ENCODE measurements around the gene NDUFB11. TPM values are rescaled to one million over a fixed set of nuclear protein-coding genes. Genes with fewer than 3 reads are reported as not detected.

NDUFB11 gene
- total and polyA plus RNA-seq, 2 donors (not counting 1 experiment from before 2014, with no cell fraction given): 56.8 to 59.7 TPM

DNA sequence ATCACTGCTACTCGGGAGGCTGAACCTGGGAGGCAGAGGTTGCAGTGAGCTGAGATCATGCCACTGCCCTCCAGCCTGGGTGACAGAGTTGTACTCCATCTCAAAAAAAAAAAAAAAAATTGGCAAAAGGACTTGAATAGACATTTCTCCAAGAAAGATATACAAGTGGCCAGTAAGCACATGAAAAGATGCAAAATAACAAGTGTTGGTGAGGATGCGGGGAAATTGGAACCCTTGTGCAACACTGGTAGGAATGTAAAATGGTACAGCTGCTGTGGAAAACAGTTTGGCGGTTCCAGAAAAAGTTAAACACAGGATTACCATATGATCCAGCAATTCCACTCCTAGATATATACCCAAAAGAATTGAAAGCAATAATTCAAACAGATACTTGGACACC, 19.9 kb upstream of the NDUFB11 start:
- ChIA-PET CTCF (no interaction called here), POLR2A (no interaction called here)
- TF ChIP-seq, protein P1, sequence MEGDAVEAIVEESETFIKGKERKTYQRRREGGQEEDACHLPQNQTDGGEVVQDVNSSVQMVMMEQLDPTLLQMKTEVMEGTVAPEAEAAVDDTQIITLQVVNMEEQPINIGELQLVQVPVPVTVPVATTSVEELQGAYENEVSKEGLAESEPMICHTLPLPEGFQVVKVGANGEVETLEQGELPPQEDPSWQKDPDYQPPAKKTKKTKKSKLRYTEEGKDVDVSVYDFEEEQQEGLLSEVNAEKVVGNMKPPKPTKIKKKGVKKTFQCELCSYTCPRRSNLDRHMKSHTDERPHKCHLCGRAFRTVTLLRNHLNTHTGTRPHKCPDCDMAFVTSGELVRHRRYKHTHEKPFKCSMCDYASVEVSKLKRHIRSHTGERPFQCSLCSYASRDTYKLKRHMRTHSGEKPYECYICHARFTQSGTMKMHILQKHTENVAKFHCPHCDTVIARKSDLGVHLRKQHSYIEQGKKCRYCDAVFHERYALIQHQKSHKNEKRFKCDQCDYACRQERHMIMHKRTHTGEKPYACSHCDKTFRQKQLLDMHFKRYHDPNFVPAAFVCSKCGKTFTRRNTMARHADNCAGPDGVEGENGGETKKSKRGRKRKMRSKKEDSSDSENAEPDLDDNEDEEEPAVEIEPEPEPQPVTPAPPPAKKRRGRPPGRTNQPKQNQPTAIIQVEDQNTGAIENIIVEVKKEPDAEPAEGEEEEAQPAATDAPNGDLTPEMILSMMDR (IDR thresholded peaks at IDR 0.05): no peak
- no peak for TF ChIP-seq EZH2 (IDR thresholded peaks at IDR 0.05; ENCODE audit: borderline replicate concordance, insufficient read depth, low read depth, low read length, poor library complexity, severe bottlenecking)
- no peak overlapping the region for H3K27ac Mint-ChIP-seq
- Histone ChIP-seq H3K9ac (ENCODE audit: low read length) (no peak overlapping the region), H3K4me3 (ENCODE audit: control extremely low read depth in 1 of 5, extremely low read depth in 1 of 5, insufficient read depth in 1 of 5, low read depth in 2 of 5, low read length in 4 of 5) (no peak overlapping the region), H3K27ac (ENCODE audit: low read length in 2 of 2) (no peak overlapping the region), H3K4me1 (ENCODE audit: control insufficient read depth in 2 of 2, insufficient read depth in 2 of 2, low read length in 2 of 2) (no peaks in the 10 kb centered on the region), H2AFZ (ENCODE audit: insufficient read depth, low read depth, low read length, poor library complexity, severe bottlenecking) (no peak overlapping the region), H4K20me1 (ENCODE audit: control insufficient read depth, insufficient read depth, low read length, poor library complexity, severe bottlenecking) (peaks cover 11% of the 10 kb centered on the region), H3K9me3 (ENCODE audit: control extremely low read depth in 1 of 3, control insufficient read depth in 2 of 3, insufficient read depth in 1 of 3, low read length in 2 of 3) (no peaks in the 10 kb centered on the region), H3K36me3 (replicated peaks in 1 of 2; ENCODE audit: control extremely low read depth in 1 of 2, control insufficient read depth in 1 of 2, extremely low read depth in 1 of 2, insufficient read depth in 2 of 2, low read length in 1 of 2) (peaks cover 0 to 4% of the 10 kb centered on the region in 2 experiments), H3K4me2 (replicated peaks; ENCODE audit: low read depth, low read length, poor library complexity, severe bottlenecking) (no peak overlapping the region), H3K79me2 (ENCODE audit: control insufficient read depth, insufficient read depth, low read length) (peaks cover 66% of the 10 kb centered on the region), H3K27me3 (replicated peaks in 1 of 4; ENCODE audit: control extremely low read depth in 1 of 4, control insufficient read depth in 3 of 4, insufficient read depth in 4 of 4, low read length in 3 of 4) (no peaks in the 10 kb centered on the region)
- intact Hi-C loops (cut with micrococcal nuclease): no loop called here
- H3K4me1 Mint-ChIP-seq: peaks cover 12% of the 10 kb centered on the region
- no peaks in the 10 kb centered on the region for H3K27me3 Mint-ChIP-seq
- DNase-seq (no peak), ATAC-seq (ENCODE audit: low read depth) (no peak)
- no CpG with 5 or more reads among the region's 3 CpGs for WGBS (ENCODE audit: insufficient coverage)
- no peaks in the 10 kb centered on the region for H3K9me3 Mint-ChIP-seq (ENCODE audit: insufficient read depth)
- no peak overlapping the region for H3K4me3 Mint-ChIP-seq

DNA sequence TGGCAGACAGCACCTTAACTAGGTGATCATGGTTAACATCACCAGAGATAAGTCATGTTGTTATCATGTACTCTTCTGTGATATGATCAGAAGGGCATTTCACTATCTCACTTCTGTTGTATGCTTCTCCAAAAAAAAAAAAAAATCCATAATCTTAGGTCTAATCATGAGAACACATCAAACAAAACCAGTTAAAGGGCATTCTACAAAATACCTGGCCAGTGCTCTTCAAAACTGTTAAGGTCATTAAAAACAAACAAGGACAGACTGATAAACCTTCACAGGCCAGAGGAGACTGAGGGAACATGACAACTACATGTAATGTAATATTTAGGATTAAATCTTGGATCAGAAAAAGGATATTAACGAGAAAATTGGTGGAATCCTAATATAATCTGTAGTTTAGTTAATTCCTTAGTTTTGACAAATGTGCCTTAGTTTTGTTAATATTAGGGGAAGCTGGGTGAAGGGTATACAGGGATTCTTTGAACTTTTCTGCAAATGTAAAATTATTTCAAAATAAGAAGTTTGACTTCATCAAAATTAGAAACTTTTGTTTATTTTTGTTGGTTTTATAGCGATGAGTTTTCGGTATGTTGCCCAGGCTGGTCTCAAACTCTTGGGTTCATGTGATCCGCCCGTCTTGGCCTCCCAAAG, 18.6 kb upstream of the NDUFB11 start:
- no peak overlapping the region for H3K4me2 ChIP-seq (replicated peaks; ENCODE audit: low read depth, low read length, poor library complexity, severe bottlenecking)
- WGBS (ENCODE audit: insufficient coverage): 100% methylated on average over 2 of the region's 5 CpGs
- Mint-ChIP-seq H3K27me3 (no peaks in the 10 kb centered on the region), H3K4me1 (peaks cover 13% of the 10 kb centered on the region), H3K4me3 (no peak overlapping the region), H3K9me3 (ENCODE audit: insufficient read depth) (no peaks in the 10 kb centered on the region), H3K27ac (no peak overlapping the region)
- intact Hi-C loops (cut with micrococcal nuclease): no loop called here
- no peak for DNase-seq
- ATAC-seq (ENCODE audit: low read depth): no peak
- H3K36me3 ChIP-seq (replicated peaks in 1 of 2; ENCODE audit: control extremely low read depth in 1 of 2, control insufficient read depth in 1 of 2, extremely low read depth in 1 of 2, insufficient read depth in 2 of 2, low read length in 1 of 2): peaks cover 0 to 5% of the 10 kb centered on the region in 2 experiments
- peaks cover 8% of the 10 kb centered on the region for H4K20me1 ChIP-seq (ENCODE audit: control insufficient read depth, insufficient read depth, low read length, poor library complexity, severe bottlenecking)
- ChIA-PET CTCF (no interaction called here), POLR2A (no interaction called here)
- H3K4me1 ChIP-seq (ENCODE audit: control insufficient read depth in 2 of 2, insufficient read depth in 2 of 2, low read length in 2 of 2): no peaks in the 10 kb centered on the region
- H3K27me3 ChIP-seq (replicated peaks in 1 of 4; ENCODE audit: control extremely low read depth in 1 of 4, control insufficient read depth in 3 of 4, insufficient read depth in 4 of 4, low read length in 3 of 4): no peaks in the 10 kb centered on the region
- no peak overlapping the region for H3K9ac ChIP-seq (ENCODE audit: low read length)
- no peaks in the 10 kb centered on the region for H3K9me3 ChIP-seq (ENCODE audit: control extremely low read depth in 1 of 3, control insufficient read depth in 2 of 3, insufficient read depth in 1 of 3, low read length in 2 of 3)
- peaks cover 73% of the 10 kb centered on the region for H3K79me2 ChIP-seq (ENCODE audit: control insufficient read depth, insufficient read depth, low read length)
- no peak for TF ChIP-seq EZH2 (IDR thresholded peaks at IDR 0.05; ENCODE audit: borderline replicate concordance, insufficient read depth, low read depth, low read length, poor library complexity, severe bottlenecking)
- TF ChIP-seq, protein P1 (IDR thresholded peaks at IDR 0.05): no peak
- no peak overlapping the region for H3K4me3 ChIP-seq (ENCODE audit: control extremely low read depth in 1 of 5, extremely low read depth in 1 of 5, insufficient read depth in 1 of 5, low read depth in 2 of 5, low read length in 4 of 5)
- H3K27ac ChIP-seq (ENCODE audit: low read length in 2 of 2): no peak overlapping the region
- H2AFZ ChIP-seq (ENCODE audit: insufficient read depth, low read depth, low read length, poor library complexity, severe bottlenecking): no peak overlapping the region

Measured in B cell (primary cell).